Tibial nerve (tissue), 4 donors: ENCODE data around the gene COPZ1. TPM values are rescaled to one million over a fixed set of nuclear protein-coding genes. Genes with fewer than 3 reads are reported as not detected.
A peak's percentile ranks its signal among the peaks of the same experiment; 100 is the strongest.

ENCODE experiments used
- DNase-seq, 2 donors: peaks; one replicate each; pipeline ENCODE4 v3.0.0-alpha.2; 2019; ENCODE audit warnings: low spot score in 2 of 2
- H3K27ac ChIP-seq, 4 donors: fragments of 200-600 bp; sonication (generic) in 3 of 4; one replicate each; pipeline ENCODE4 v1.5.1; 2017 to 2019; ENCODE audit warnings: mild to moderate bottlenecking in 1 of 4
- H3K27me3 ChIP-seq, 2 donors: fragments of 200-600 bp; sonication (generic) in 1 of 2; one replicate each; pipeline versions ENCODE4 v1.5.1 to v1.6.0; 2017 to 2019
- H3K36me3 ChIP-seq, 3 donors: fragments of 200-600 bp; sonication (generic); one replicate each; pipeline ENCODE4 v1.5.1; 2018 to 2019
- H3K4me1 ChIP-seq, 4 donors: fragments of 200-600 bp; sonication (generic) in 3 of 4; one replicate each; pipeline ENCODE4 v1.5.1; 2017 to 2019
- H3K4me3 ChIP-seq, 4 donors: fragments of 200-600 bp; sonication (generic) in 3 of 4; one replicate each; pipeline ENCODE4 v1.5.1; 2017 to 2019; ENCODE audit warnings: mild to moderate bottlenecking in 1 of 4, moderate library complexity in 1 of 4
- H3K9me3 ChIP-seq, 4 donors: fragments of 200-600 bp; sonication (generic) in 3 of 4; one replicate each; pipeline ENCODE4 v1.5.1; 2017 to 2019
- EP300 ChIP-seq, 2 donors: sonication (generic); formaldehyde crosslinking; IDR thresholded peaks; one replicate each; pipeline ENCODE4 v1.6.1; 2017; ENCODE audit warnings: antibody characterized with exemption in 2 of 2, mild to moderate bottlenecking in 1 of 2
- POLR2A ChIP-seq, 2 donors: fragments of 450-650 bp; IDR thresholded peaks; one replicate each; pipeline ENCODE4 v1.6.1; 2017; ENCODE audit warnings: antibody characterized with exemption in 2 of 2, mild to moderate bottlenecking in 2 of 2, moderate library complexity in 2 of 2
- WGBS, 2 donors: methylation state at CpG; one replicate each; pipeline ENCODE4 v1.1.5; 2018; 5-methylcytosine and 5-hydroxymethylcytosine counted together
- total RNA-seq, 4 donors: library from RNA; depleted of rRNA; stranded (reverse); fragments of >200 nt; gene quantifications; one replicate each; pipeline ENCODE4 v1.1.0, GENCODE V29; 2016
- TF ChIP-seq, protein P1 (sequence below), 5 experiments: fragments of 200-600 bp in 3 of 5; fragments of 450-650 bp in 2 of 5; sonication (generic) in 3 of 5; IDR thresholded peaks; one replicate each; pipeline ENCODE4 v1.5.1; 2016 to 2019; ENCODE audit warnings: antibody characterized with exemption in 5 of 5, mild to moderate bottlenecking in 3 of 5, moderate library complexity in 2 of 5

COPZ1 gene
- total RNA-seq, 4 donors from 2014 or later = 38.0 to 52.0 (median 43.6) TPM

GRCh38 chr12:54355104-54355815 is 30.3 kb downstream of the COPZ1 start:
- Histone ChIP-seq H3K9me3 (no peaks in the 10 kb centered on the region), H3K4me3 (no peak overlapping the region), H3K36me3 (peaks cover 0 to 11% (median 0%) of the 10 kb centered on the region in 3 donors), H3K27me3 (no peaks in the 10 kb centered on the region), H3K27ac (peak overlapping the region in 2 of 4 donors; percentile 38 to 65), H3K4me1 (peaks cover 0 to 61% (median 24%) of the 10 kb centered on the region in 4 donors)
- 31 to 37% methylated on average over 6 of the region's 6 CpGs for WGBS, 2 donors
- TF ChIP-seq POLR2A (IDR thresholded peaks at IDR 0.05) = no peak
- no peak for TF ChIP-seq EP300 (IDR thresholded peaks at IDR 0.05)
- TF ChIP-seq, protein P1, sequence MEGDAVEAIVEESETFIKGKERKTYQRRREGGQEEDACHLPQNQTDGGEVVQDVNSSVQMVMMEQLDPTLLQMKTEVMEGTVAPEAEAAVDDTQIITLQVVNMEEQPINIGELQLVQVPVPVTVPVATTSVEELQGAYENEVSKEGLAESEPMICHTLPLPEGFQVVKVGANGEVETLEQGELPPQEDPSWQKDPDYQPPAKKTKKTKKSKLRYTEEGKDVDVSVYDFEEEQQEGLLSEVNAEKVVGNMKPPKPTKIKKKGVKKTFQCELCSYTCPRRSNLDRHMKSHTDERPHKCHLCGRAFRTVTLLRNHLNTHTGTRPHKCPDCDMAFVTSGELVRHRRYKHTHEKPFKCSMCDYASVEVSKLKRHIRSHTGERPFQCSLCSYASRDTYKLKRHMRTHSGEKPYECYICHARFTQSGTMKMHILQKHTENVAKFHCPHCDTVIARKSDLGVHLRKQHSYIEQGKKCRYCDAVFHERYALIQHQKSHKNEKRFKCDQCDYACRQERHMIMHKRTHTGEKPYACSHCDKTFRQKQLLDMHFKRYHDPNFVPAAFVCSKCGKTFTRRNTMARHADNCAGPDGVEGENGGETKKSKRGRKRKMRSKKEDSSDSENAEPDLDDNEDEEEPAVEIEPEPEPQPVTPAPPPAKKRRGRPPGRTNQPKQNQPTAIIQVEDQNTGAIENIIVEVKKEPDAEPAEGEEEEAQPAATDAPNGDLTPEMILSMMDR (IDR thresholded peaks at IDR 0.05) = no peak
- no peak for DNase-seq

DNA sequence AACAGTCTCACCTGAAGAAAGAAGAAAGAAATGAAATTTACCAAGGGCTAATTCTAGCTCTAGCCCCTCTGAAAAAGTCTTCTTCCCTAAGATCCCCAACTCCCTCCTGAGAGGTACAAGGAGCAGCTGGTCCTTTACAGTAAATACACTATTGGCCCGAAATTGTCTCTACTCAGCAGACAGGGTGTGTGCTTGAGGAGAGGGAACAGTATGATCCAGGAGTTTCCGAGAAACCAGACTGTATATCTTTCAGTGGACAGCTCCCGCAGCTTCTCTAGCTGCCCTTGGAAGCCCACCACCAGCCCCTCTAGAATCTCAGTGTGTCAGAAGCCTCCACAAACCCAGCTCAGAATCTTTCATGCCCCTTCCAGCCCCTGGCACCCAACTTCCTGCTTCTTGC is 31.3 kb downstream of the COPZ1 start:
- Histone ChIP-seq H3K4me1 (peaks cover 0 to 71% (median 25%) of the 10 kb centered on the region in 4 donors), H3K4me3 (no peak overlapping the region), H3K9me3 (no peaks in the 10 kb centered on the region), H3K27me3 (no peaks in the 10 kb centered on the region), H3K36me3 (peaks cover 0 to 1% (median 0%) of the 10 kb centered on the region in 3 donors), H3K27ac (peak overlapping the region in 3 of 4 donors; percentile 2 to 65 (median 38))
- WGBS, 2 donors = 63 to 77% methylated on average over 3 of the region's 3 CpGs
- no peak for DNase-seq
- no peak for TF ChIP-seq EP300 (IDR thresholded peaks at IDR 0.05)
- TF ChIP-seq POLR2A (IDR thresholded peaks at IDR 0.05) = no peak
- TF ChIP-seq, protein P1 (IDR thresholded peaks at IDR 0.05) = no peak

- no peaks in the 10 kb centered on the region for H3K9me3 ChIP-seq
- no peak overlapping the region for H3K4me3 ChIP-seq
- no peak for DNase-seq
- H3K36me3 ChIP-seq = no peaks in the 10 kb centered on the region
- no peaks in the 10 kb centered on the region for H3K27me3 ChIP-seq
- H3K4me1 ChIP-seq = peaks cover 0 to 66% (median 22%) of the 10 kb centered on the region in 4 donors
- H3K27ac ChIP-seq = peak overlapping the region in 1 of 4 donors; percentile 18
- TF ChIP-seq, protein P1 (IDR thresholded peaks at IDR 0.05) = no peak
- TF ChIP-seq POLR2A (IDR thresholded peaks at IDR 0.05) (no peak), EP300 (IDR thresholded peaks at IDR 0.05) (no peak)
- 63 to 75% methylated on average over 4 of the region's 4 CpGs for WGBS, 2 donors
Observed at GRCh38 chr12:54356951-54357356, 32.0 kb downstream of the COPZ1 start.

DNA sequence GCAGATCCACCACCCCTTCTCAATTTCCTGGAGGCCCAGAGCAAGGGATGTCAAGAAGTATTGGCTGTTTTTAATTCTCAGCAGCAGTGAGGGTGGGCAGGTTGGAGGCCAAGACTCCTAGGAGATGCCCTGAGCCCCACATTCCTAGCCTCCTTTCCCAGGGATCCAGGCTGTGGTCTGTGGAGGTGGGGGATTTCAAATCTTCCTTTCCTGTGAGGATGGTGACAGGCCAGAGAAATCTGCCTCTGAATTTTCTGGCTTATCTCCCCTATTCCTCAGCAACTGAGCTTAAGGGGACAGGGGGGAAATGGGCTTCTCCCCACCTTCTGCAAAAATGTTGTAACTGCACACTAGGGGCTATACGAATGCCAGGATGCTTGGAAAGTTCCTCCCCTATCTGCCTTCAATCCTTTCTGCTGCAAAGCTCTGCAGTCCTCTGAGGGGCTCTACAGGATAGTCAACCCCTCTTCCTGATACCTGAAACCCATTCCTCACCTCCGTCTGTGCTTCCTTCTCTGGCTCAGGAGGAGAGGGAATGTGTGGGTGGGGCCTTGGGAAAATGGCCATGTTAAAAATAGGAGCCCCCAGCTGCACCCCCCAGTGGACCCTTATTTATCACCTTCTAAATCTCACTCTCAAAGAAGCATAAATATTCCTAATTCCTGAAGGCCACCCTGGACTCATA is 32.7 kb downstream of the COPZ1 start:
- no peak for DNase-seq
- no peaks in the 10 kb centered on the region for H3K27me3 ChIP-seq
- H3K4me1 ChIP-seq = peaks cover 0 to 59% (median 16%) of the 10 kb centered on the region in 4 donors
- TF ChIP-seq, protein P1 (IDR thresholded peaks at IDR 0.05) = no peak
- TF ChIP-seq EP300 (IDR thresholded peaks at IDR 0.05) (no peak), POLR2A (IDR thresholded peaks at IDR 0.05) (no peak)
- H3K4me3 ChIP-seq = no peak overlapping the region
- peak overlapping the region in 2 of 4 donors; percentile 91 to 95 for H3K27ac ChIP-seq
- 58 to 63% methylated on average over 2 of the region's 2 CpGs for WGBS, 2 donors
- H3K36me3 ChIP-seq = no peaks in the 10 kb centered on the region
- H3K9me3 ChIP-seq = no peaks in the 10 kb centered on the region
